Pons (tissue), 1 donor: Measurements from ENCODE around the gene CNTD1.

Source experiments
- DNase-seq: peaks from one replicate; pipeline ENCODE4 v3.0.0-alpha.2; 2016; ENCODE audit warnings: low spot score

CNTD1 gene

DNA sequence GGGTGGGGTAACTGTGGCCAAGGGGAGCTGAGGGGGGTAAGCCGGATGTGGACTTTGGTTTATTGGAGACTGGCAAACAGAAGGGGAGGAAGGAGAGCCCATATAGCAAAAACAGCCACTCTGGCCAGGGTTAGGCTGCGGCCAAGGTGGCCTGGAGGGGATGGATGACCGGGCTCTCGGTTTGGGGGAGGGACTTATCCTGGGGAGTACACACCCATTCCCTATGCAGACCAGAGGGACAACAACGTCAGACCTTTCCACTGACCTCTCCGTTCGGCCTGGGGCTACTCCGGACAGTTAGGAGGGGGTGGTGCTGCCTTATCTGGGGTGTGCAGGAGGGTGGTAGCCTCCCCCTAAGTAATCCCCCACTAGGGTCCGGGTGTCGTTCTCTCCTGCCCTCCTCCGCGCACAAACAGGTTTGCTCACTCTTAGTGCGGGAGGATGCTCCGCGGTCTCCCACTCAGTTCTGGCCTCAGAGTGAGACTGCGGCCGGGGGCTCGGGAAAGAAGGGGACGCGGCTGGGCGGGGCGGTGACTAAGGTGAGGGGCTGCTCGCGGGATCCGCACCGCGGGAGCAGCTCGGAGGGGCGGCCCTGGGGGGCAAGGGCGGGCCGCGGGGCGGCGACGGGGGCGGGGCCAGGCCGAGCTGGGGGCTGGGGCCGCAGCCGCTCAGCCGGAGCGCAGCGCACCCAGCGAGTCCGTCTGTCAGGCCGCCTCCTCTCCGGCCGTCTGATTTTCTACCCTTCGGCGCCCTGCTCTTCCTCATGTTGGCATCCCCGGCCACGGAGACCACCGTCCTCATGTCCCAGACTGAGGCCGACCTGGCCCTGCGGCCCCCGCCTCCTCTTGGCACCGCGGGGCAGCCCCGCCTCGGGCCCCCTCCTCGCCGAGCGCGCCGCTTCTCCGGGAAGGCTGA lies 18.5 kb upstream of the CNTD1 start, which contains the start of gene WNK4:
TSS of gene WNK4 (plus strand) at position 675 of the 915 bp plus-strand sequence. CDS start at position 764, 89 bp downstream.
- no peak for DNase-seq

DNA sequence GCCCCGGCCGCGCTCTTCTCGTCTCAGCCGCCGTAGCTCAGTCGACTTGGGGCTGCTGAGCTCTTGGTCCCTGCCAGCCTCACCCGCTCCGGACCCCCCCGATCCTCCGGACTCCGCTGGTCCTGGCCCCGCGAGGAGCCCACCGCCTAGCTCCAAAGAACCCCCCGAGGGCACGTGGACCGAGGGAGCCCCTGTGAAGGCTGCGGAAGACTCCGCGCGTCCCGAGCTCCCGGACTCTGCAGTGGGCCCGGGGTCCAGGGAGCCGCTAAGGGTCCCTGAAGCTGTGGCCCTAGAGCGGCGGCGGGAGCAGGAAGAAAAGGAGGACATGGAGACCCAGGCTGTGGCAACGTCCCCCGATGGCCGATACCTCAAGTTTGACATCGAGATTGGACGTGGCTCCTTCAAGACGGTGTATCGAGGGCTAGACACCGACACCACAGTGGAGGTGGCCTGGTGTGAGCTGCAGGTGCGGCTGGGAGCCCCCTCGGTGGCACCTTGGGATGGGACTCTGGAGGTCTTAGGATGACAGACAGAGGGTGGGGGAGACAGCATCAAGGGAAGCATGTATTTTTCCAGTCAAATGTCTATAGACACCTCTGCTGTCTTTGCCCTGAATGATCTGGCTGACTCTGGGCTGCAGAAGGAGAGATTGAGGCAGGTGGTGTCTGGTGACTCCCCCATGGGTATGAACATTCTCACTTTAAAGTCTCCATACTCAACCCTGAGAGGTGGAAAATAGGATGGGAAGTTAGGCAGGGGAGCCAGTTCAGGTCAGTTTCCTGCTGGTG lies 17.6 kb upstream of the CNTD1 start:
- no peak for DNase-seq

DNA sequence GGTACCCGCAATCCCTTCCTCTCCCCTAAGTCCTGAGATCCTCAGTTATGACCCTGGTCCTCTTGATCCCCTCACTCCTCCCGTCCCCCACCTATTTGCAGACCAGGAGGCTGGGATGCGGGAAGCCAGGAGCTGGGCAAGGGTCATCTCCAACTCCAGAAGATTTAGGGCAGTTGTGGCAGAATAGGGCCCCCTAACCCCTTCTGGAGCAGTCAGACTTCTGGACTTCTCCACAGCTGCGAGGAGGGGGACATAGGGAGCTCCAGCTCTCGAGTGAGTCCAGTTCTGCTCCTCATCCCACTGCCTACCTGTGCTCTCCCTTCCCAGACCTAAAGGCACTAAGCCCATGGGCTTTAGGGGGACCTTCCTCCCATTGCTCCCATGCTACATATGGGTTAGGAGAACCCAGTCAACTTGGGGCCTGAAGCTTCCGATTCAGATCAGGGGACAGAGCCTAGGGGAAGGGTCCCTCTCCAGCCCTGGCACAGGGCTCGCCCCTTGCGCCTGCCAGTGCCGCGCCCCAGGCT lies 17.0 kb upstream of the CNTD1 start:
- DNase-seq: no peak

DNA sequence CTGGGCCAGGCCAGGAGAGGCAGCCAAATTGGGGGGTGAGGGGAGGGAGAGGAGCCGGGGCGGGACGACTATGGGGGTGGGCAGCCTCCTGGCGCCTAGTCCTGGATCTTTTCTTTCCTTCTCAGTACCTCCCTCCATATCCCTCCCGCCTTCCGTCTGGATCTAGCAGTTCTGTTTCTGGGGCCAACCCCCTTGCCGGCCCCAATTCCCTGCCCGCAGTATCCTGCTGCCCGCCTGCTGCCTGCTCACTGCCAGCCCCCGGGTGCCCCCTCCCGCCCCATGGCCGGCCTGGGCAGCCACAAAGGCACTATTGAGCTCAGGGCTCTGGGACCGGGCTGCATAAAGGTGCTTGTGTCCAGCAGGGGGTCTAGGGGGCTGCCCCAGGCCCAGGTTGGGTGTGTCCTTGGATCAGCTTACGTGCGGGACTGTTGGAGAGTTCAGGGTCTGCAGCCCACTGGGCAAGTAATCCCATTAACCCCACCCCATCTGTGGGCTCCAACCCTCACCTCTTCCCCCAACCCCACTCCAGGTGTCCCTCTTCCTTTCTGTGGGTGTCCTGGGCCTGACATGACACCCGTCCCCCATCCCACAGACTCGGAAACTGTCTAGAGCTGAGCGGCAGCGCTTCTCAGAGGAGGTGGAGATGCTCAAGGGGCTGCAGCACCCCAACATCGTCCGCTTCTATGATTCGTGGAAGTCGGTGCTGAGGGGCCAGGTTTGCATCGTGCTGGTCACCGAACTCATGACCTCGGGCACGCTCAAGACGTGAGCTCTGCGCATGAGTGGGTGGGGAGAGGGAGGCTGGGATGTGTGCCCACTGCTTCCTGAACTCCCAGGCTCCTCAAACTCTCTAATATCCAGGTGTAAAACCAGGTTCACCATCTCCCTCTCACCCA lies 16.2 kb upstream of the CNTD1 start:
- DNase-seq: no peak

DNA sequence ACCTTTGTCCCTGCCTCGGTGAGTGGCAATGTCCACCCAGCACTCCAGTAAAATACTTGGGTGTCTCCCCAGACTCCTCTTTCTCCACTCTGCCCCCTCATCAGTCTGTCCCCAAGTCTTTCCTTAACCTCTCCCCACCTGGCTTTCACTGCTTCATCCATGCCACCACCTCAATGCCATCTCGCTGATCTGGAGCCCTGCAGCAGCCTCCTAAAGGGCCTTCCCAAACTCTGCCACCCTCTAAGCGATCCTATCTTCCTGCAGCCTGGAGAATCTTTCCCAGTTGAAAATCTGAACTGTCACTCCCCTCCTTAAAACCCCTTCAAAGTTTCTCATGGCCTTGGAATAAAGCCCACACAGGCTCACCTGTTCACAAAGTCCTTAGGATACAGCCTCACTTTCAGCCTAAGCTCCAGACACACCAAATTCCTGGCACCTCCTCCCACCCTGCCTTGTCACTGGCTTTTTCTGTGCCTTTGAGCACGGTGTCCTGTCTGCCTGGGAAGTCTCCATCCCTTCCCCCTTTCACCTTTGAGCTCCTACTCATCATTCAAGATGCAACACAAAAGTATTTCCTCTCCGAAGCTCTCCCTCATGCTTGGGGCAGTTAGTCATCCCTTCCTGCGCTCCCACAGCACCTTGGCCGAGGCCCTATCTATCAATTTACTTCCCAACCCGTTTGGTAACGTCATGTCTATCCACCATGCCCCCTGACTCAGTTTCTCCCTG lies 15.4 kb upstream of the CNTD1 start:
- DNase-seq: no peak

DNA sequence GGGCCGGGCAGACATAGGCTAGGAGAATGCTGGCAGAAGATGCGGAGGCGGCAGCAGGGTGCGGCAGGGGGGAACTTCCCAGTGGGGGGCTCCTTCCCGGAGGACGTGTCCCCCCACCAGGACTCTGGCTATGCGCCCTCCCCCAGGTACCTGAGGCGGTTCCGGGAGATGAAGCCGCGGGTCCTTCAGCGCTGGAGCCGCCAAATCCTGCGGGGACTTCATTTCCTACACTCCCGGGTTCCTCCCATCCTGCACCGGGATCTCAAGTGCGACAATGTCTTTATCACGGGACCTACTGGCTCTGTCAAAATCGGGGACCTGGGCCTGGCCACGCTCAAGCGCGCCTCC lies 14.9 kb upstream of the CNTD1 start:
- DNase-seq: no peak

GRCh38 chr17:42784409-42784808 lies 14.3 kb upstream of the CNTD1 start:
- no peak for DNase-seq

DNA sequence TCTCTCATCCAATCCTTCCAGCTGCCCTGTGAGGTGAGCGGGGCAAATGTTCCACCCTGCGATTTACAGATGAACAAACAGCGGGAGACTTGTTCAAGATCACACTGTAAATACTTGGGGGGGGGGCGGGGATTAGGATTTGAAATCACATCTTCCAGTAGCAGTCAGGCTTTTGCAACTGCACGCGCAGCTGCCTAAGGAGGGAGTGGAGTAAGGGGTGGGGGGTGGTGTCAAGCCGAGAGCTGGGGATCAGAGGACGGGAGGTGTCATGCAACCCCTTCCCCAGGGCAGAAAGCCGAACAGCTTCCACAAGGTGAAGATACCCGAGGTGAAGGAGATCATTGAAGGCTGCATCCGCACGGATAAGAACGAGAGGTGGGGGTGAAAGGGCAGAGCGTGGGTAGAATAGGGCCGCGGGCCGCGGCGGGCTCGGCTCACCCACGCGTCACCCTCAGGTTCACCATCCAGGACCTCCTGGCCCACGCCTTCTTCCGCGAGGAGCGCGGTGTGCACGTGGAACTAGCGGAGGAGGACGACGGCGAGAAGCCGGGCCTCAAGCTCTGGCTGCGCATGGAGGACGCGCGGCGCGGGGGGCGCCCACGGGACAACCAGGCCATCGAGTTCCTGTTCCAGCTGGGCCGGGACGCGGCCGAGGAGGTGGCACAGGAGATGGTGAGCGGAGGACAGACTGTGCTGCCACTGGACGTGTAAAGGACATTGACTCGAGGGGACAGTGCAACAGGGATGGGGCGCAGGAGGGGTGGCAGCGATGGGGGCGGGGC lies 13.7 kb upstream of the CNTD1 start:
- DNase-seq: no peak

GRCh38 chr17:42787266-42787665 lies 11.4 kb upstream of the CNTD1 start:
- DNase-seq: no peak

GRCh38 chr17:42791948-42792347 lies 6.7 kb upstream of the CNTD1 start:
- DNase-seq: no peak

DNA sequence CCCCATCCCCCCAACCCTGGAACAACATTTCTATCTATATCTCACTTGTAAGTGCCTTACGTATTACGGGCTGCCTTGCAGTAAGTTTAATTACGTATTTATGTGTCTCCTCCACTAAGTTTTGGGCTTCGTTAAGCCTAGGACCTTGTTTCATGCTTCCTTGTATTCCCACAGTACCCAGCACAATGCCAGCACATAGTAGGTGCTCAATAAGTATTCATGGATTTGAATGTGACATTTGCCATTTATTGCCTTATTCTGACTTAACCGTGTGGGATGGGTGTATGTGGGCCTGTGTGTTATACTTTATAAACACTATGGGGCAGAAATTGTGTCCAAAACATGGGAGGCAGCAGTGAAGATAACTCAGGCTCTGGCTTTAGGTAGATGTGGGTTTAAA lies 6.1 kb upstream of the CNTD1 start:
- DNase-seq: no peak

DNA sequence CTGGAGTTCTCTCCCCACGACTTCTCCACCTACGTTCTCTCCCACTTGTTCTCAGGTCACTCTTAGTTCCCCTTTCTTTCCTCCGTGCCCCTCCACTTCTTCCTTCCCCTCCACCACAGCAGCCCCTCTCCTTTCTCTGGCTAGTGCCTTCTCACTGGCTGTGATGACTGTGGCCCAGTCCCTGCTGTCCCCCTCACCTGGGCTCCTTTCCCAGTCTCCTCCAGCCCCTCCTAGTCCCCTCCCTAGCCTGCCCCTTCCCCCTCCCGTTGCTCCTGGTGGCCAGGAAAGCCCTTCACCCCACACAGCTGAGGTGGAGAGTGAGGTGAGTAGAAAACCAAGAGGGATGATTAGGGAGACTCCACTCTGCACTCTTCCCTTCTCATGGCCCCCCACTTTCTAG lies 3.6 kb upstream of the CNTD1 start:
- no peak for DNase-seq

GRCh38 chr17:42795465-42795864 lies 3.2 kb upstream of the CNTD1 start:
- no peak for DNase-seq

GRCh38 chr17:42796066-42796758 lies 2.4 kb upstream of the CNTD1 start:
- no peak for DNase-seq

DNA sequence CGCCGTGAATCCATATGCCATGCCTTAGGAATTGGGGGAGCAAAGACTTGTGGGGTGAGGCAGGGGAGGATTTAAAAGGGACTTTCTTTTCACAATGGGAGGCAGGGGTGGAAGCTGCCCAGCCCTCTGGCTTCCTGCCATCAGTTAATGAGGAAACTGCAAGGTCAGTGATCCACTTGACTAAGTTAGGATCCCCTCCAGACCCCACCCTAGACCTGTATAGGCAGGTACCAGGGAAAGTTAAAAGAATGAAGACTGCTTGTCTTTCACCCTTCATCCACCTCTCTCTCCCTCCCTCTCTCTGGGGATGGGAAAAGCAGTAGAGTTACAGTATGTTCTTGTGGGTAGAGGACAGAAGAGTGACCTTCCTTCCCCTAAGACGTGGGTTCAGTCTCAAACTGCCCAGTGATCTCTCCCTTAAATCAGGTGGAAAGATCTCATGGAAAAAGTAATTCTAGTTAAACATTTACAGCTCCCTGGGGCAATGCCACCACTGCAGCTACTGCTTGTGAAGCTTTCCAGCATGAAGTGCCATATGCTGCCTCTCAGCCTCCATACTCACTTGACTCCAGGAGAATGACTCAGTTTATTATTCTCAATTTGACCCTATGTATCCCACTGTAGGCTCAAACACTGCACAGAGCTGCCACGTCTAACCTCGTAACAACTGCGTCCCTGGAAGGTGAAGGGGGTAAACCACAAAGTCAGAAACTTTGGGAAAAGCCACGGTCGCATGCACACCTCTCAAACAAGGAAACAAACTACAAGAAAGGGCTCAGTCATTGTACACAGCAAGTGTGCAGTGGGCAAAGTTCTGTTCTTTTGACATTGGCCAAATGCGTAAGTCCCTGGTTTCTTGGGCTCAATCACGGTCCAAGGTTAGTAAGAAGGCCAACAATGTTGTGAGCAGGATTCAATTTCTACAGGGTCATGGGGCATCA lies 1.3 kb upstream of the CNTD1 start:
- DNase-seq: no peak

GRCh38 chr17:42798011-42798382 lies 664 bp upstream of the CNTD1 start:
- no peak for DNase-seq

- no peak for DNase-seq
Measured at GRCh38 chr17:42803074-42803883, 4.6 kb downstream of the CNTD1 start.

GRCh38 chr17:42804918-42805367 lies 6.3 kb downstream of the CNTD1 start:
- DNase-seq: no peak
